HG02642 (cell line): ENCODE data around the gene STARD5.
"Not testable (repeated sequence)": the region's sequence is repeated elsewhere in the genome, so short reads cannot be mapped to it uniquely, and the experiment has no call there.

ENCODE experiments used
- ATAC-seq: cut with Tn5 transposase; IDR thresholded peaks from one replicate; pipeline ENCODE4 v1.9.1; 2021; ENCODE audit warnings: mild to moderate bottlenecking; ENCODE audit not compliant: unreplicated experiment, poor library complexity

STARD5 gene

GRCh38 chr15:81338170-81339007, 14.4 kb upstream of the STARD5 start:
- ATAC-seq, result no peak

GRCh38 chr15:81337713-81338157, 13.8 kb upstream of the STARD5 start:
- no peak for ATAC-seq

- ATAC-seq, result no peak
Observed at GRCh38 chr15:81337241-81337640, 13.3 kb upstream of the STARD5 start.

- ATAC-seq, result no peak
Observed at GRCh38 chr15:81336568-81336967, 12.6 kb upstream of the STARD5 start.

- ATAC-seq, result no peak
Observed at GRCh38 chr15:81335631-81336030, 11.7 kb upstream of the STARD5 start.

- no peak for ATAC-seq
Observed at GRCh38 chr15:81334768-81335435, 11.0 kb upstream of the STARD5 start.

- no peak for ATAC-seq
Observed at GRCh38 chr15:81333363-81333762, 9.4 kb upstream of the STARD5 start.

GRCh38 chr15:81332326-81332725, 8.4 kb upstream of the STARD5 start:
- no peak for ATAC-seq

- ATAC-seq, result no peak
Observed at GRCh38 chr15:81331600-81331999, 7.7 kb upstream of the STARD5 start.

- not testable (repeated sequence) for ATAC-seq
Observed at GRCh38 chr15:81331141-81331540, 7.2 kb upstream of the STARD5 start.

GRCh38 chr15:81330366-81331090, 6.6 kb upstream of the STARD5 start:
- no peak for ATAC-seq

- no peak for ATAC-seq
Observed at GRCh38 chr15:81329446-81329845, 5.5 kb upstream of the STARD5 start.

- ATAC-seq, result no peak
Observed at GRCh38 chr15:81327516-81327915, 3.6 kb upstream of the STARD5 start.

- no peak for ATAC-seq
Observed at GRCh38 chr15:81326466-81327212, 2.7 kb upstream of the STARD5 start.

GRCh38 chr15:81323559-81323943, 390 bp downstream of the STARD5 start:
- ATAC-seq, result peak; percentile 11

- no peak for ATAC-seq
Observed at GRCh38 chr15:81322676-81323253, 1.2 kb downstream of the STARD5 start.

GRCh38 chr15:81321667-81322066, 2.3 kb downstream of the STARD5 start:
- ATAC-seq, result no peak

GRCh38 chr15:81317642-81318017, 6.3 kb downstream of the STARD5 start:
- no peak for ATAC-seq

- no peak for ATAC-seq
Observed at GRCh38 chr15:81316267-81316666, 7.7 kb downstream of the STARD5 start.
